HepG2 (cell line): ENCODE results near the gene APOA1. TPM values are rescaled to one million over a fixed set of nuclear protein-coding genes. Genes with fewer than 3 reads are reported as not detected.

Experiments
- AGO2 ChIP-seq: fragments of 200-400 bp; formaldehyde crosslinking; optimal IDR thresholded peaks from 2 replicates; pipeline ENCODE3; 2017; ENCODE audit warnings: mild to moderate bottlenecking, low read depth, low read length, moderate library complexity
- CENPT ChIP-seq: sonication (generic); formaldehyde crosslinking; IDR thresholded peaks from 2 replicates; pipeline ENCODE4 v1.8.0; 2022; ENCODE audit warnings: low read depth, mild to moderate bottlenecking, moderate library complexity, missing genetic modification reagents
- CHD4 ChIP-seq: fragments of 200-600 bp; sonication (generic); IDR thresholded peaks from 2 replicates; pipeline ENCODE4 v1.7.0; 2017; ENCODE audit warnings: mild to moderate bottlenecking, low read length, borderline replicate concordance
- GZF1 ChIP-seq: sonication (generic); formaldehyde crosslinking; IDR thresholded peaks from 2 replicates; pipeline ENCODE4 v1.5.1; 2020; ENCODE audit warnings: mild to moderate bottlenecking, missing genetic modification reagents
- HNRNPL ChIP-seq: fragments of 200-400 bp; formaldehyde crosslinking; IDR thresholded peaks from 2 replicates; pipeline ENCODE4 v1.6.1; 2017; ENCODE audit warnings: mild to moderate bottlenecking, low read depth, low read length
- PAX8 ChIP-seq: sonication (generic); formaldehyde crosslinking; IDR thresholded peaks from 2 replicates; pipeline ENCODE4 v1.8.0; 2022; ENCODE audit warnings: mild to moderate bottlenecking, missing genetic modification reagents, borderline replicate concordance
- RBFOX2 ChIP-seq: fragments of 200-400 bp; formaldehyde crosslinking; IDR thresholded peaks from 2 replicates; pipeline ENCODE4 v1.6.1; 2017; ENCODE audit warnings: low read depth, mild to moderate bottlenecking, low read length
- REL ChIP-seq: sonication (generic); formaldehyde crosslinking; conservative IDR thresholded peaks from 2 replicates; pipeline ENCODE4 v1.8.0; 2022; ENCODE audit warnings: mild to moderate bottlenecking, missing genetic modification reagents, moderate library complexity
- REPIN1 ChIP-seq: sonication (generic); formaldehyde crosslinking; IDR thresholded peaks from 2 replicates; pipeline ENCODE4 v1.8.0; 2022; ENCODE audit warnings: missing genetic modification reagents, low read depth, mild to moderate bottlenecking, borderline replicate concordance
- ZBTB38 ChIP-seq: sonication (generic); formaldehyde crosslinking; IDR thresholded peaks from 2 replicates; pipeline ENCODE4 v1.5.1; 2020; ENCODE audit warnings: mild to moderate bottlenecking, missing genetic modification reagents
- ZC3H13 ChIP-seq: sonication (generic); formaldehyde crosslinking; IDR thresholded peaks from 2 replicates; pipeline ENCODE4 v1.8.1; 2023; ENCODE audit warnings: mild to moderate bottlenecking, missing genetic modification reagents, moderate library complexity
- ZNF326 ChIP-seq: sonication (generic); formaldehyde crosslinking; IDR thresholded peaks from 2 replicates; pipeline ENCODE4 v1.4.0; 2020; ENCODE audit warnings: missing genetic modification reagents, borderline replicate concordance
- ZNF674 ChIP-seq: sonication (generic); formaldehyde crosslinking; IDR thresholded peaks from 2 replicates; pipeline ENCODE4 v1.5.0; 2020; ENCODE audit warnings: low read depth, mild to moderate bottlenecking, missing genetic modification reagents
- ZNF775 ChIP-seq: sonication (generic); formaldehyde crosslinking; IDR thresholded peaks from 2 replicates; pipeline ENCODE4 v1.4.0; 2020; ENCODE audit warnings: missing genetic modification reagents, mild to moderate bottlenecking, moderate library complexity, borderline replicate concordance
- polyA plus RNA-seq, 8 experiments: library from polyadenylated mRNA; depleted of rRNA in 3 of 8; stranded (reverse) in 7 of 8; unstranded in 1 of 8; fragments of >200 nt; fragmentation: Illumina TruSeq in 4 of 8; extraction: Trizol in 4 of 8; gene quantifications; 2 replicates each; pipeline versions ENCODE4 v1.2.1 to v1.2.3, GENCODE V29; 2011 to 2016; ENCODE audit warnings: low read depth in 4 of 8, missing spikeins in 1 of 8, mixed read lengths in 1 of 8; ENCODE audit not compliant: insufficient read depth in 1 of 8
- total RNA-seq, 5 experiments: library from RNA; depleted of rRNA; stranded (reverse); fragments of >200 nt; fragmentation: Illumina TruSeq; extraction: Trizol; gene quantifications; 2 replicates each; pipeline ENCODE4 v1.2.3, GENCODE V29; 2016; ENCODE audit warnings: low read depth in 1 of 5
- TF ChIP-seq, protein P1 (sequence below): sonication (generic); formaldehyde crosslinking; IDR thresholded peaks from 2 replicates; pipeline ENCODE4 v1.5.1; 2020; ENCODE audit warnings: mild to moderate bottlenecking, missing genetic modification reagents, moderate library complexity
- TF ChIP-seq, protein P2 (sequence below): sonication (generic); formaldehyde crosslinking; IDR thresholded peaks from 2 replicates; pipeline ENCODE4 v1.5.0; 2020; ENCODE audit warnings: missing genetic modification reagents
- TF ChIP-seq, protein P3 (sequence below): sonication (generic); formaldehyde crosslinking; IDR thresholded peaks from 2 replicates; pipeline ENCODE4 v1.4.0; 2020; ENCODE audit warnings: mild to moderate bottlenecking, missing genetic modification reagents
- TF ChIP-seq, protein P4 (sequence below), 2 experiments: IDR thresholded peaks; 2 replicates each; pipeline ENCODE4 v1.6.1; 2011 to 2012; ENCODE audit warnings: low read length in 2 of 2, borderline replicate concordance in 1 of 2, low read depth in 1 of 2, mild to moderate bottlenecking in 1 of 2, moderate library complexity in 1 of 2

APOA1 gene
- total and polyA plus RNA-seq, 2 of the 13 experiments (the other 11 are each of a cell fraction or from before 2014, with no cell fraction given): 1,973 to 5,485 TPM

DNA sequence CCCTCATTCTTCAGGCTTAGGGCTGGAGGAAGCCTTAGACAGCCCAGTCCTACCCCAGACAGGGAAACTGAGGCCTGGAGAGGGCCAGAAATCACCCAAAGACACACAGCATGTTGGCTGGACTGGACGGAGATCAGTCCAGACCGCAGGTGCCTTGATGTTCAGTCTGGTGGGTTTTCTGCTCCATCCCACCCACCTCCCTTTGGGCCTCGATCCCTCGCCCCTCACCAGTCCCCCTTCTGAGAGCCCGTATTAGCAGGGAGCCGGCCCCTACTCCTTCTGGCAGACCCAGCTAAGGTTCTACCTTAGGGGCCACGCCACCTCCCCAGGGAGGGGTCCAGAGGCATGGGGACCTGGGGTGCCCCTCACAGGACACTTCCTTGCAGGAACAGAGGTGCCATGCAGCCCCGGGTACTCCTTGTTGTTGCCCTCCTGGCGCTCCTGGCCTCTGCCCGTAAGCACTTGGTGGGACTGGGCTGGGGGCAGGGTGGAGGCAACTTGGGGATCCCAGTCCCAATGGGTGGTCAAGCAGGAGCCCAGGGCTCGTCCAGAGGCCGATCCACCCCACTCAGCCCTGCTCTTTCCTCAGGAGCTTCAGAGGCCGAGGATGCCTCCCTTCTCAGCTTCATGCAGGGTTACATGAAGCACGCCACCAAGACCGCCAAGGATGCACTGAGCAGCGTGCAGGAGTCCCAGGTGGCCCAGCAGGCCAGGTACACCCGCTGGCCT is 7.1 kb downstream of the APOA1 start (continued):
- TF ChIP-seq, protein P1, sequence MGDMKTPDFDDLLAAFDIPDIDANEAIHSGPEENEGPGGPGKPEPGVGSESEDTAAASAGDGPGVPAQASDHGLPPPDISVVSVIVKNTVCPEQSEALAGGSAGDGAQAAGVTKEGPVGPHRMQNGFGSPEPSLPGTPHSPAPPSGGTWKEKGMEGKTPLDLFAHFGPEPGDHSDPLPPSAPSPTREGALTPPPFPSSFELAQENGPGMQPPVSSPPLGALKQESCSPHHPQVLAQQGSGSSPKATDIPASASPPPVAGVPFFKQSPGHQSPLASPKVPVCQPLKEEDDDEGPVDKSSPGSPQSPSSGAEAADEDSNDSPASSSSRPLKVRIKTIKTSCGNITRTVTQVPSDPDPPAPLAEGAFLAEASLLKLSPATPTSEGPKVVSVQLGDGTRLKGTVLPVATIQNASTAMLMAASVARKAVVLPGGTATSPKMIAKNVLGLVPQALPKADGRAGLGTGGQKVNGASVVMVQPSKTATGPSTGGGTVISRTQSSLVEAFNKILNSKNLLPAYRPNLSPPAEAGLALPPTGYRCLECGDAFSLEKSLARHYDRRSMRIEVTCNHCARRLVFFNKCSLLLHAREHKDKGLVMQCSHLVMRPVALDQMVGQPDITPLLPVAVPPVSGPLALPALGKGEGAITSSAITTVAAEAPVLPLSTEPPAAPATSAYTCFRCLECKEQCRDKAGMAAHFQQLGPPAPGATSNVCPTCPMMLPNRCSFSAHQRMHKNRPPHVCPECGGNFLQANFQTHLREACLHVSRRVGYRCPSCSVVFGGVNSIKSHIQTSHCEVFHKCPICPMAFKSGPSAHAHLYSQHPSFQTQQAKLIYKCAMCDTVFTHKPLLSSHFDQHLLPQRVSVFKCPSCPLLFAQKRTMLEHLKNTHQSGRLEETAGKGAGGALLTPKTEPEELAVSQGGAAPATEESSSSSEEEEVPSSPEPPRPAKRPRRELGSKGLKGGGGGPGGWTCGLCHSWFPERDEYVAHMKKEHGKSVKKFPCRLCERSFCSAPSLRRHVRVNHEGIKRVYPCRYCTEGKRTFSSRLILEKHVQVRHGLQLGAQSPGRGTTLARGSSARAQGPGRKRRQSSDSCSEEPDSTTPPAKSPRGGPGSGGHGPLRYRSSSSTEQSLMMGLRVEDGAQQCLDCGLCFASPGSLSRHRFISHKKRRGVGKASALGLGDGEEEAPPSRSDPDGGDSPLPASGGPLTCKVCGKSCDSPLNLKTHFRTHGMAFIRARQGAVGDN (CRISPR knock-in tag): peak; percentile 7
- TF ChIP-seq CHD4 (no peak), CENPT (CRISPR knock-in tag) (no peak), REL (CRISPR knock-in tag) (no peak), GZF1 (CRISPR knock-in tag) (0 out of 2 replicates have a peak, but pooled peaks have one; percentile 60), ZNF775 (no peak), HNRNPL (peak; percentile 74), ZNF326 (CRISPR knock-in tag) (no peak), REPIN1 (CRISPR knock-in tag) (peak; percentile 4; the same call in 1 of the 2 replicates), ZBTB38 (CRISPR knock-in tag) (peak; percentile 88), ZNF674 (CRISPR knock-in tag) (peak; percentile 66; the same call in 1 of the 2 replicates), ZC3H13 (CRISPR knock-in tag) (0 out of 2 replicates have a peak, but pooled peaks have one; percentile 24), AGO2 (peak; percentile 91), PAX8 (CRISPR knock-in tag) (0 out of 2 replicates have a peak, but pooled peaks have one; percentile 53), RBFOX2 (peak; percentile 51)
- TF ChIP-seq, protein P2, sequence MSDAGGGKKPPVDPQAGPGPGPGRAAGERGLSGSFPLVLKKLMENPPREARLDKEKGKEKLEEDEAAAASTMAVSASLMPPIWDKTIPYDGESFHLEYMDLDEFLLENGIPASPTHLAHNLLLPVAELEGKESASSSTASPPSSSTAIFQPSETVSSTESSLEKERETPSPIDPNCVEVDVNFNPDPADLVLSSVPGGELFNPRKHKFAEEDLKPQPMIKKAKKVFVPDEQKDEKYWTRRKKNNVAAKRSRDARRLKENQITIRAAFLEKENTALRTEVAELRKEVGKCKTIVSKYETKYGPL (CRISPR knock-in tag): no peak
- TF ChIP-seq, protein P3, sequence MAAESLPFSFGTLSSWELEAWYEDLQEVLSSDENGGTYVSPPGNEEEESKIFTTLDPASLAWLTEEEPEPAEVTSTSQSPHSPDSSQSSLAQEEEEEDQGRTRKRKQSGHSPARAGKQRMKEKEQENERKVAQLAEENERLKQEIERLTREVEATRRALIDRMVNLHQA: no peak
- TF ChIP-seq, protein P4, sequence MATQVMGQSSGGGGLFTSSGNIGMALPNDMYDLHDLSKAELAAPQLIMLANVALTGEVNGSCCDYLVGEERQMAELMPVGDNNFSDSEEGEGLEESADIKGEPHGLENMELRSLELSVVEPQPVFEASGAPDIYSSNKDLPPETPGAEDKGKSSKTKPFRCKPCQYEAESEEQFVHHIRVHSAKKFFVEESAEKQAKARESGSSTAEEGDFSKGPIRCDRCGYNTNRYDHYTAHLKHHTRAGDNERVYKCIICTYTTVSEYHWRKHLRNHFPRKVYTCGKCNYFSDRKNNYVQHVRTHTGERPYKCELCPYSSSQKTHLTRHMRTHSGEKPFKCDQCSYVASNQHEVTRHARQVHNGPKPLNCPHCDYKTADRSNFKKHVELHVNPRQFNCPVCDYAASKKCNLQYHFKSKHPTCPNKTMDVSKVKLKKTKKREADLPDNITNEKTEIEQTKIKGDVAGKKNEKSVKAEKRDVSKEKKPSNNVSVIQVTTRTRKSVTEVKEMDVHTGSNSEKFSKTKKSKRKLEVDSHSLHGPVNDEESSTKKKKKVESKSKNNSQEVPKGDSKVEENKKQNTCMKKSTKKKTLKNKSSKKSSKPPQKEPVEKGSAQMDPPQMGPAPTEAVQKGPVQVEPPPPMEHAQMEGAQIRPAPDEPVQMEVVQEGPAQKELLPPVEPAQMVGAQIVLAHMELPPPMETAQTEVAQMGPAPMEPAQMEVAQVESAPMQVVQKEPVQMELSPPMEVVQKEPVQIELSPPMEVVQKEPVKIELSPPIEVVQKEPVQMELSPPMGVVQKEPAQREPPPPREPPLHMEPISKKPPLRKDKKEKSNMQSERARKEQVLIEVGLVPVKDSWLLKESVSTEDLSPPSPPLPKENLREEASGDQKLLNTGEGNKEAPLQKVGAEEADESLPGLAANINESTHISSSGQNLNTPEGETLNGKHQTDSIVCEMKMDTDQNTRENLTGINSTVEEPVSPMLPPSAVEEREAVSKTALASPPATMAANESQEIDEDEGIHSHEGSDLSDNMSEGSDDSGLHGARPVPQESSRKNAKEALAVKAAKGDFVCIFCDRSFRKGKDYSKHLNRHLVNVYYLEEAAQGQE (IDR thresholded peaks at IDR 0.05; ENCODE audit: borderline replicate concordance in 1 of 2, low read depth in 1 of 2, low read length in 2 of 2): no peak
